Left forelimb (tissue), 1 donor: ENCODE measurements around the gene PHEX.

Source experiments
- DNase-seq: peaks from one replicate; pipeline ENCODE4 v3.0.0-alpha.2; 2018; ENCODE audit warnings: low spot score

The PHEX gene

GRCh38 chrX:22032084-22032483 lies at the start of gene PHEX:
PHEX (plus strand) TSS chrX:22032325; CDS start chrX:22033006, 681 bp downstream.
- DNase-seq, result no peak

- no peak for DNase-seq
Measured at GRCh38 chrX:21985332-21985777, 46.8 kb upstream of the PHEX start.

- no peak for DNase-seq
Measured at GRCh38 chrX:21986596-21986995, 45.5 kb upstream of the PHEX start.

- DNase-seq, result no peak
Measured at GRCh38 chrX:21989384-21989783, 42.7 kb upstream of the PHEX start.

- no peak for DNase-seq
Measured at GRCh38 chrX:21990832-21991231, 41.3 kb upstream of the PHEX start.

- DNase-seq, result no peak
Measured at GRCh38 chrX:21991504-21991903, 40.6 kb upstream of the PHEX start.

- DNase-seq, result no peak
Measured at GRCh38 chrX:21993265-21993664, 38.9 kb upstream of the PHEX start.

- no peak for DNase-seq
Measured at GRCh38 chrX:21996872-21997455, 35.2 kb upstream of the PHEX start.

- no peak for DNase-seq
Measured at GRCh38 chrX:21998037-21998436, 34.1 kb upstream of the PHEX start.

- DNase-seq, result no peak
Measured at GRCh38 chrX:22004866-22005265, 27.3 kb upstream of the PHEX start.

GRCh38 chrX:22012051-22012450 lies 20.1 kb upstream of the PHEX start:
- no peak for DNase-seq

- no peak for DNase-seq
Measured at GRCh38 chrX:22012931-22013330, 19.2 kb upstream of the PHEX start.

- no peak for DNase-seq
Measured at GRCh38 chrX:22015139-22015750, 16.9 kb upstream of the PHEX start.

GRCh38 chrX:22021751-22022324 lies 10.3 kb upstream of the PHEX start:
- no peak for DNase-seq

- no peak for DNase-seq
Measured at GRCh38 chrX:22024577-22024976, 7.5 kb upstream of the PHEX start.

- DNase-seq, result no peak
Measured at GRCh38 chrX:22025751-22026150, 6.4 kb upstream of the PHEX start.

- no peak for DNase-seq
Measured at GRCh38 chrX:22026731-22027130, 5.4 kb upstream of the PHEX start.

- DNase-seq, result no peak
Measured at GRCh38 chrX:22032506-22032905, 381 bp downstream of the PHEX start.

- DNase-seq, result no peak
Measured at GRCh38 chrX:22033818-22034217, 1.7 kb downstream of the PHEX start.

- DNase-seq, result no peak
Measured at GRCh38 chrX:22035236-22035635, 3.1 kb downstream of the PHEX start.

GRCh38 chrX:22037225-22037624 lies 5.1 kb downstream of the PHEX start:
- DNase-seq, result no peak

- no peak for DNase-seq
Measured at GRCh38 chrX:22037911-22038537, 5.9 kb downstream of the PHEX start.

GRCh38 chrX:22039541-22039940 lies 7.4 kb downstream of the PHEX start:
- no peak for DNase-seq
